HEK293 (cell line): ENCODE measurements around the gene ATAT1.
A peak's percentile ranks its signal among the peaks of the same experiment; 100 is the strongest.

Experiments
- GFI1B ChIP-seq: fragments of 450-650 bp; formaldehyde crosslinking; IDR thresholded peaks from 2 replicates; pipeline ENCODE4 v1.5.1; 2016; ENCODE audit warnings: missing biosample characterization, missing genetic modification characterization
- KLF10 ChIP-seq: fragments of 450-650 bp; IDR thresholded peaks from 2 replicates; pipeline ENCODE4 v1.5.1; 2018; ENCODE audit warnings: missing biosample characterization, mild to moderate bottlenecking, missing genetic modification characterization
- OVOL3 ChIP-seq: fragments of 450-650 bp; formaldehyde crosslinking; IDR thresholded peaks from 2 replicates; pipeline ENCODE4 v1.5.1; 2016; ENCODE audit warnings: missing biosample characterization, missing genetic modification characterization
- PATZ1 ChIP-seq: fragments of 450-650 bp; formaldehyde crosslinking; IDR thresholded peaks from 2 replicates; pipeline ENCODE4 v1.5.1; 2016; ENCODE audit warnings: missing biosample characterization, missing genetic modification characterization
- PRDM2 ChIP-seq: fragments of 450-650 bp; formaldehyde crosslinking; IDR thresholded peaks from 2 replicates; pipeline ENCODE4 v1.5.1; 2016; ENCODE audit warnings: missing biosample characterization, missing genetic modification characterization, borderline replicate concordance
- YY1 ChIP-seq: fragments of 450-650 bp; formaldehyde crosslinking; IDR thresholded peaks from 2 replicates; pipeline ENCODE4 v1.5.1; 2018; ENCODE audit warnings: missing biosample characterization, missing genetic modification characterization
- ZBTB49 ChIP-seq: fragments of 450-650 bp; formaldehyde crosslinking; IDR thresholded peaks from 2 replicates; pipeline ENCODE4 v1.5.1; 2016; ENCODE audit warnings: missing biosample characterization, missing genetic modification characterization, low read depth
- ZFP37 ChIP-seq: fragments of 450-650 bp; formaldehyde crosslinking; IDR thresholded peaks from 2 replicates; pipeline ENCODE4 v1.5.1; 2016; ENCODE audit warnings: missing biosample characterization, missing genetic modification characterization
- ZFP41 ChIP-seq: fragments of 450-650 bp; formaldehyde crosslinking; IDR thresholded peaks from 2 replicates; pipeline ENCODE4 v1.5.1; 2016; ENCODE audit warnings: missing biosample characterization, missing genetic modification characterization, borderline replicate concordance
- ZNF169 ChIP-seq: fragments of 450-650 bp; formaldehyde crosslinking; IDR thresholded peaks from 2 replicates; pipeline ENCODE4 v1.5.1; 2016; ENCODE audit warnings: missing biosample characterization, missing genetic modification characterization
- ZNF2 ChIP-seq: fragments of 450-650 bp; formaldehyde crosslinking; IDR thresholded peaks from 2 replicates; pipeline ENCODE4 v1.5.1; 2016; ENCODE audit warnings: missing biosample characterization, missing genetic modification characterization
- ZNF223 ChIP-seq: fragments of 450-650 bp; formaldehyde crosslinking; IDR thresholded peaks from 2 replicates; pipeline ENCODE4 v1.5.1; 2016; ENCODE audit warnings: missing biosample characterization, missing genetic modification characterization
- ZNF416 ChIP-seq: fragments of 450-650 bp; formaldehyde crosslinking; IDR thresholded peaks from 2 replicates; pipeline ENCODE4 v1.5.1; 2016; ENCODE audit warnings: missing biosample characterization, missing genetic modification characterization
- ZNF514 ChIP-seq: fragments of 450-650 bp; formaldehyde crosslinking; IDR thresholded peaks from 2 replicates; pipeline ENCODE4 v1.5.1; 2016; ENCODE audit warnings: missing biosample characterization, missing genetic modification characterization
- ZNF596 ChIP-seq: fragments of 450-650 bp; IDR thresholded peaks from 2 replicates; pipeline ENCODE4 v1.5.0; 2018; ENCODE audit warnings: missing biosample characterization, mild to moderate bottlenecking, missing genetic modification characterization, moderate library complexity
- ZNF626 ChIP-seq: fragments of 450-650 bp; sonication (Bioruptor Pico); formaldehyde crosslinking; IDR thresholded peaks from 2 replicates; pipeline ENCODE4 v1.5.1; 2018; ENCODE audit warnings: missing biosample characterization, missing genetic modification characterization, inconsistent platforms
- ZNF677 ChIP-seq: fragments of 450-650 bp; IDR thresholded peaks from 2 replicates; pipeline ENCODE4 v1.5.0; 2018; ENCODE audit warnings: missing biosample characterization, mild to moderate bottlenecking, missing genetic modification characterization, moderate library complexity
- ZNF692 ChIP-seq: fragments of 450-650 bp; formaldehyde crosslinking; IDR thresholded peaks from 2 replicates; pipeline ENCODE4 v1.5.1; 2016; ENCODE audit warnings: missing biosample characterization, missing genetic modification characterization
- ZNF704 ChIP-seq: fragments of 450-650 bp; formaldehyde crosslinking; IDR thresholded peaks from 2 replicates; pipeline ENCODE4 v1.5.1; 2016; ENCODE audit warnings: missing biosample characterization, missing genetic modification characterization
- ZNF76 ChIP-seq: fragments of 450-650 bp; formaldehyde crosslinking; IDR thresholded peaks from 2 replicates; pipeline ENCODE4; 2016; ENCODE audit warnings: low read depth, missing biosample characterization, missing genetic modification characterization, borderline replicate concordance
- ZNF777 ChIP-seq: fragments of 450-650 bp; formaldehyde crosslinking; IDR thresholded peaks from 2 replicates; pipeline ENCODE4 v1.5.1; 2017; ENCODE audit warnings: missing biosample characterization, missing genetic modification characterization, borderline replicate concordance
- ZNF791 ChIP-seq: fragments of 450-650 bp; formaldehyde crosslinking; IDR thresholded peaks from 2 replicates; pipeline ENCODE4 v1.5.1; 2016; ENCODE audit warnings: missing biosample characterization, missing genetic modification characterization
- TF ChIP-seq, protein P1 (sequence below): fragments of 450-650 bp; formaldehyde crosslinking; IDR thresholded peaks from 2 replicates; pipeline ENCODE4 v1.5.1; 2016; ENCODE audit warnings: missing biosample characterization, missing genetic modification characterization

ATAT1 gene

DNA sequence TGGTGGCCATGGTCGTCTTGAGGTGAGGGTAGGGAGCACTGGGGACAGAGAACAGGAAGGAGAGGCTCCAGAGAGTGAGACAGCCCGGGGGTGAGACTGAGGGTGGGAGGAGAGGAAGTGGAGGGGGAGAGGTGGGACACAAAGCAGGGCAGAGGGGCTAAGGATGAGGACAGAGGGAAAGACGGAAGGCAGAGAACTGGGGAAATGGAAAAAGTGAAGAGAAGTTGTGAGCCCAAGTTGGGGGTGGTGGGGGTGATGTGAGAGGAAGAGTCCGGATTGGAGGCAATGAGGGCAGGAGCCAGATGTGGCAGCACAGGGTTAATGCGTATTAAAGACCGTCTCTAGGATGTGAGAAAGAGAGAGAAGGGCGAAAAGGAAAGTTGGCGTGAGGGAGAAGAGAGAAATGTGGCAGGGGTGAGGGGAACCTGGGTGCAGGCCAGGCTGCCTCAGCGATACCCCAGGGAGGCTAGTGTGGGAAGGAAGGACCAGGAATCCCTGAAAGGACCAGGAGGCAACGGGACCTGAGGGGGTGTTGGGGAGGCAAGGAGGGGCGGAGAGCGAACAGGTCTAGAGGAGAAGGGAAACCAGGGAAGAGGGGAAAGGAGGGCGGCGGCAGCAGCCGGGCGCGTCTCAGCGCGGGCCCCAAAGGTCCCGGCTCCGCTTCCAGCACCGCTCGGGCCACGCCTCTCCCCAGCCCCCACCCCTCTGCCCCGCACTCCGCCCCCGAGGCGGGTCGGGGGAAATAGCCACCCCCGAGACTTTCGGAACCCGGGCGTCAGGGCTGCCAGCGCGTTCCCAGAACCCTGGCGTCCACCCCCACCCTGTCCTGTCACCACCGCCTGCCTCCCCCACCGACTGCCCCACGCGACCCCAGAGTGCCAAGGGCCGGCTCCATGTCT is 59.6 kb downstream of the ATAT1 start, which contains the start of gene PPP1R18 (continued):
- TF ChIP-seq PRDM2 (tag by site-specific recombination) = no peak
- TF ChIP-seq, protein P1, sequence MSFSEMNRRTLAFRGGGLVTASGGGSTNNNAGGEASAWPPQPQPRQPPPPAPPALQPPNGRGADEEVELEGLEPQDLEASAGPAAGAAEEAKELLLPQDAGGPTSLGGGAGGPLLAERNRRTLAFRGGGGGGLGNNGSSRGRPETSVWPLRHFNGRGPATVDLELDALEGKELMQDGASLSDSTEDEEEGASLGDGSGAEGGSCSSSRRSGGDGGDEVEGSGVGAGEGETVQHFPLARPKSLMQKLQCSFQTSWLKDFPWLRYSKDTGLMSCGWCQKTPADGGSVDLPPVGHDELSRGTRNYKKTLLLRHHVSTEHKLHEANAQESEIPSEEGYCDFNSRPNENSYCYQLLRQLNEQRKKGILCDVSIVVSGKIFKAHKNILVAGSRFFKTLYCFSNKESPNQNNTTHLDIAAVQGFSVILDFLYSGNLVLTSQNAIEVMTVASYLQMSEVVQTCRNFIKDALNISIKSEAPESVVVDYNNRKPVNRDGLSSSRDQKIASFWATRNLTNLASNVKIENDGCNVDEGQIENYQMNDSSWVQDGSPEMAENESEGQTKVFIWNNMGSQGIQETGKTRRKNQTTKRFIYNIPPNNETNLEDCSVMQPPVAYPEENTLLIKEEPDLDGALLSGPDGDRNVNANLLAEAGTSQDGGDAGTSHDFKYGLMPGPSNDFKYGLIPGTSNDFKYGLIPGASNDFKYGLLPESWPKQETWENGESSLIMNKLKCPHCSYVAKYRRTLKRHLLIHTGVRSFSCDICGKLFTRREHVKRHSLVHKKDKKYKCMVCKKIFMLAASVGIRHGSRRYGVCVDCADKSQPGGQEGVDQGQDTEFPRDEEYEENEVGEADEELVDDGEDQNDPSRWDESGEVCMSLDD (tag by site-specific recombination) = 0 out of 2 replicates have a peak, but pooled peaks have one; percentile 13
- peak; percentile 76; the same call in 1 of the 2 replicates for TF ChIP-seq ZNF223
- no peak for TF ChIP-seq GFI1B (tag by site-specific recombination)
- no peak for TF ChIP-seq ZBTB49 (tag by site-specific recombination)
- TF ChIP-seq ZNF626 (tag by site-specific recombination) = no peak
- no peak for TF ChIP-seq ZNF704 (tag by site-specific recombination)
- no peak for TF ChIP-seq ZNF596 (tag by site-specific recombination)
- no peak for TF ChIP-seq ZNF677 (tag by site-specific recombination)
- TF ChIP-seq ZNF791 = no peak
- TF ChIP-seq ZNF692 (tag by site-specific recombination) = peak; percentile 52; the same call in 1 of the 2 replicates
- TF ChIP-seq KLF10 (tag by site-specific recombination) = no peak
- no peak for TF ChIP-seq ZFP41
- no peak for TF ChIP-seq ZNF416
- peak; percentile 91 for TF ChIP-seq ZNF76 (tag by site-specific recombination)
- TF ChIP-seq PATZ1 (tag by site-specific recombination) = peak; percentile 41; the same call in 1 of the 2 replicates
- TF ChIP-seq ZNF169 = no peak
- TF ChIP-seq ZFP37 = no peak
- TF ChIP-seq OVOL3 (tag by site-specific recombination) = no peak
- TF ChIP-seq YY1 (tag by site-specific recombination) = no peak
- peak; percentile 26; the same call in 1 of the 2 replicates for TF ChIP-seq ZNF2 (tag by site-specific recombination)
- TF ChIP-seq ZNF514 (tag by site-specific recombination) = no peak
- TF ChIP-seq ZNF777 = no peak
